HG03196 (cell line): ENCODE results near the gene DTNB.

ENCODE experiments used
- ATAC-seq: cut with Tn5 transposase; IDR thresholded peaks from one replicate; pipeline ENCODE4 v1.9.1; 2021; ENCODE audit not compliant: unreplicated experiment

Gene DTNB

GRCh38 chr2:25592766-25593292 is 80.5 kb downstream of the DTNB start:
- ATAC-seq, result no peak

- no peak for ATAC-seq
These were observed 82.4 kb downstream of the DTNB start for GRCh38 chr2:25590921-25591505.

- no peak for ATAC-seq
These were observed 83.6 kb downstream of the DTNB start for GRCh38 chr2:25589676-25590205.

- no peak for ATAC-seq
These were observed 84.8 kb downstream of the DTNB start for GRCh38 chr2:25588576-25588975.

GRCh38 chr2:25587361-25587760 is 86.0 kb downstream of the DTNB start:
- peak; percentile 46 for ATAC-seq

- peak; percentile 74 for ATAC-seq
These were observed 86.6 kb downstream of the DTNB start for GRCh38 chr2:25586726-25587144.

- no peak for ATAC-seq
These were observed 88.2 kb downstream of the DTNB start for GRCh38 chr2:25585189-25585588.

- no peak for ATAC-seq
These were observed 91.1 kb downstream of the DTNB start for GRCh38 chr2:25582077-25582830.

GRCh38 chr2:25576596-25576995 is 96.8 kb downstream of the DTNB start:
- no peak for ATAC-seq

GRCh38 chr2:25572638-25573037 is 100.7 kb downstream of the DTNB start:
- ATAC-seq, result no peak

GRCh38 chr2:25570161-25570845 is 103.1 kb downstream of the DTNB start:
- no peak for ATAC-seq

GRCh38 chr2:25567406-25567805 is 106.0 kb downstream of the DTNB start:
- ATAC-seq, result no peak

GRCh38 chr2:25566694-25567093 is 106.7 kb downstream of the DTNB start:
- ATAC-seq, result peak; percentile 66

GRCh38 chr2:25566094-25566493 is 107.3 kb downstream of the DTNB start:
- no peak for ATAC-seq

GRCh38 chr2:25561136-25561850 is 112.1 kb downstream of the DTNB start:
- ATAC-seq, result no peak

GRCh38 chr2:25559148-25559547 is 114.2 kb downstream of the DTNB start:
- ATAC-seq, result no peak

GRCh38 chr2:25558262-25558661 is 115.1 kb downstream of the DTNB start:
- ATAC-seq, result peak; percentile 70

- peak; percentile 33 for ATAC-seq
These were observed 116.0 kb downstream of the DTNB start for GRCh38 chr2:25557179-25558036.

GRCh38 chr2:25552318-25552717 is 121.1 kb downstream of the DTNB start:
- no peak for ATAC-seq

- no peak for ATAC-seq
These were observed 122.1 kb downstream of the DTNB start for GRCh38 chr2:25551316-25551715.
